ENCODE measurements around the gene B4GALT1.
"Not testable (repeated sequence)": the region's sequence is repeated elsewhere in the genome, so short reads cannot be mapped to it uniquely, and the experiment has no call there.

Gene B4GALT1

GRCh38 chr9:33163433-33164137, 3.6 kb downstream of the B4GALT1 start:
- in situ Hi-C loops (cut with MboI; ENCODE audit: low sequenced_read_pairs) = no loop called here

DNA sequence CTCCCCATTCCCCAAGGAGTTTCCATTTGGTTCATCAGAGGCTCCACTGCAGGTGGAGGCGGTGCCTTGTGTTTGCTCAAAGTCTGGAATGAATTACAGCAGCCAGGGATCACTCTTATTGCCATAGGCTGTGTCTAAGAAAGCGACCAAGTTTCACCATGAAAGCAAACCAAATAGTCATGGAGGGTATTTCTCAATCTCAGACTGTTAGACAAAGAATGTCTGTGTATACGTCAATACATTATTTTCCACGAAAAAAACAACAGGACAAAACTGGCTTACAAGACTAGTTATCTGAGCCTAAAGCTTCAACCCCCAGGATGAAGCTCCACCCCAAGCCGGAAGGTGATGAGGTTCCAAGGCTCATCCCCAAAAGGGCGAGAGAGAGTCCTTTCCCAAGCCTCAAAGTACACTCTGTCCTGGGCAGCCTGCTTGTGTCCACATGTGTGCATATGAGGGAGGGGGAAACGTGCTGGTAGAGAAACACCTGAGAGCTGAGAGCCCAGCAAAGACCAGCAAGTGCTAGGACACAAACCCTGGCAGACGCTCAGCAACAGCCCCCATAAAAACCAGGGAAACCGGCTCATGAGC, 4.3 kb downstream of the B4GALT1 start:
- in situ Hi-C loops (cut with MboI; ENCODE audit: low sequenced_read_pairs) = no loop called here

- in situ Hi-C loops (cut with MboI; ENCODE audit: low sequenced_read_pairs) = no loop called here
Observed at GRCh38 chr9:33161589-33162132, 5.5 kb downstream of the B4GALT1 start.

GRCh38 chr9:33161011-33161588, 6.0 kb downstream of the B4GALT1 start:
- in situ Hi-C loops (cut with MboI; ENCODE audit: low sequenced_read_pairs) = no loop called here

- in situ Hi-C loops (cut with MboI; ENCODE audit: low sequenced_read_pairs) = not testable (repeated sequence)
Observed at GRCh38 chr9:33160446-33160845, 6.7 kb downstream of the B4GALT1 start.

GRCh38 chr9:33159777-33160127, 7.4 kb downstream of the B4GALT1 start:
- in situ Hi-C loops (cut with MboI; ENCODE audit: low sequenced_read_pairs) = no loop called here

- in situ Hi-C loops (cut with MboI; ENCODE audit: low sequenced_read_pairs) = no loop called here
Observed at GRCh38 chr9:33158843-33159776, 8.0 kb downstream of the B4GALT1 start.

DNA sequence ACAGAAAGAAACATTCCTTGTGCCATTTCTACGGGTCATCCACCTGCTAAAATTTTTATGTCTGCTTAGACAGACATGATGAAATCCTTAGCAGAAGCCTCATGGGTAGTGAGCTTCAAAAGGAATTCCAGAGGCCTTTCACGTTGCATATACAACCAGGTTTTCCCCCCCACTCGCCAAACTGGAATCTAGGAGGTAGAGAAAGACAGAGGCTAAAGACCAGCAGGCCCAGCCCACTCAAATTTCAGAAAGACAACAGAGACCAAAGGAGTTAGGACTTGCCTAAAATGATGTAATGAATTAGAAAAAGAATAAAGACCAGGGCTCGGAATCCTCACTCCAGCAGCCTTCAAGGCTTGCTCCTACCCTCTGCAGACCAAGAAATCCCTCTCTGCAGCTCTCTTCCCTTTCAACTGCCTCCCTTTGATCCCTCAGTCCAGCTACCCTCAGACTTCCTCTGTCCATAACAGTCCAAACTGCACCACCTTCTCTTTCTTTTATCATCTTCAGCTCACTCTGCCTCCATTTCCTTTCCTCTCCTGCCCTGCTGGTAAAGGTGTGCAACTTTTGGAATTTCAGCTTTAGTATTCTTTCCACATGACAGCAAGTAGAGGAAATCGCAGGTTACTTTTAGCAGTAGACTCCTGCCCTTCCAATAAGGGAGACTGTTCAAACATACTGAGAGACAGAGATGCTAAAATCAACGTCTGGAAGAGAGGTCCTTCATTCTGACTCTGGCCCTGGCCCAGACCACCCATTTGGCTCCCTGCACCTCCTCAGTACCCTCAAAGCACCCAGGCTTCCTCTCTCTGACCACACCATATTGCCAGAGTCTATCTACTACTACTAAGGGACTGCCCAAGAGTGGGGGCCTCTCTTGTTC, 8.9 kb downstream of the B4GALT1 start:
- in situ Hi-C loops (cut with MboI; ENCODE audit: low sequenced_read_pairs) = no loop called here

DNA sequence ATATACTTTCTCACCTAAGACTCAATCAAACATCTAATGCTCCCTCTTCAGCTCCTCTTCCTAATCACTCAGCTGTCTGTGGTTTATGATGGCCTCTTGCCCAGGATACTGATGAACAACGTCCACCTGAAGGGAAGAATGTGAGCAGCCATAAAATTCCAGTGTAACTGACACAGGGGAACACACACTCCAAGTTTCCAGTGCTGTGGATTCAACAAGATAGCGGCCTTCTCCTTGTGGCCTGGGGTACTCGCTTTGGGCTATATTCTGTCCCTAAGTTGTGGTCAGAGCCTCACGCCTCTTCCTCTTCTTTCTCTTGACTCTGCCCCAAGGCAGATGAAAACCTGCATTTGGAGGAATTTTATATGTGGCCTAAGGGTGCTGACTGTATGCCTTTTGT, 11.7 kb downstream of the B4GALT1 start:
- in situ Hi-C loops (cut with MboI; ENCODE audit: low sequenced_read_pairs) = no loop called here

GRCh38 chr9:33154371-33154770, 12.8 kb downstream of the B4GALT1 start:
- in situ Hi-C loops (cut with MboI; ENCODE audit: low sequenced_read_pairs) = no loop called here

DNA sequence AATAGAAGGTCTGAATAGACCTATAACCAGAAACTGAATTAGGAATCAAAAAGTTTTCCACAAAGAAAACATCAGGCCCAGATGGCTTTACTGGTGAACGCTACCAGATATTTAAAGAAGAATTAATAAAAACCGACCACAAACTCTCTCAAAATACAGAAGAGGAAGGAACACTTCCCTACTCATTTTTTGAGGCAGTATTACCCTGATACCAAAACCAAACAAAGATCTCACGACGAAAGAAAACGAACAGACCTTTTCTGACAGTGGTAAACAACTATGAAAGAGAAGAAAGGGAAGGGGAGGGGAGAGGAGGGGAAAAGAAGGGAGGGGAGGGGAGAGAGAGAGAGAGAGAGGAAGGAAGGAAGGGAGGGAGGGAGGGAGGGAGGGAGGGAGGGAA, 13.5 kb downstream of the B4GALT1 start:
- in situ Hi-C loops (cut with MboI; ENCODE audit: low sequenced_read_pairs) = no loop called here

GRCh38 chr9:33153001-33153400, 14.1 kb downstream of the B4GALT1 start:
- in situ Hi-C loops (cut with MboI; ENCODE audit: low sequenced_read_pairs) = no loop called here

DNA sequence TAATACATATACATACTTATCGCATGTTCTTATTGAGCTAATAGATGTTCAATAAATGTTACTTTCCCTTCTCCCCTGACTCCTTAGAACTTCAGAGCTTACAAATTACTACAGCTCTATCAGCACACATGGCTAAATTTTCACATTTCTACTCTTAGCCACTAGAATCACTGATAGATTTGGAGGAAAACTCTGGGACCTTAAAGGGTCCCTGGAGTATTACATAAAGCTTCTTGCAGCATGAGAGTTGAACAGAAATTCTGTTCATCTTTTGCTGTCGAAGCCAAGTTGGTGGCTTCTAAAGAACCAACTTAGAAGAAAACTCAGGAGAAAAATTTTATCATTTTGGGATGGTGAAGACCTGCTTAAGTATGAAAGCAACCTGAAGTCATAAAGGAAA, 15.5 kb downstream of the B4GALT1 start:
- in situ Hi-C loops (cut with MboI; ENCODE audit: low sequenced_read_pairs) = no loop called here

DNA sequence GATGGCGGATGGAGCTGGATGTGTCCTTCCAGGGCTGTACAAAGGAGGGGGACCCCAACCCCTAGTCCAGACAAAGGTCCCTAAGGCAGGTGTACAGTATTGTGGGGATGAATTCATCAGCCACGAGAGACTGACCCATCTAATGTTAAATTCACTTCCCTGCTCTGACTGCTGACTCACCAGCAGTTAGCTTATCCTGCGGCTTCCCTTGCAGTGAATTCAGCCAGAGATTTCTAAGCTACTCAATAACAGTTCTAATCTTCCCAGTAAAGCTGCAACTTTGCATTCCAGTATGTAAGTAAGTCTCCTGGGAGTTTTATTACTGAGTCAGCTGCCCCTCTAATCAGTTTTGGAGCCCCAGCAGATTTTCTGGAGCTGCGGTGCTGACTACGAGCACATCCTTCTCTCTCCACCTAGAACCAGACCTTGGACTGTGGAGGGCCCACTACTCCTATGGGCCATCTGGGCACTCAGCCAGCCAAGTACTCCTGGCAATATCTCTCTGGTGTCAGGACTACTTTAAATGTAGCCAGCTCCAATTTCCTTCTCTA, 16.1 kb downstream of the B4GALT1 start:
- in situ Hi-C loops (cut with MboI; ENCODE audit: low sequenced_read_pairs) = no loop called here

DNA sequence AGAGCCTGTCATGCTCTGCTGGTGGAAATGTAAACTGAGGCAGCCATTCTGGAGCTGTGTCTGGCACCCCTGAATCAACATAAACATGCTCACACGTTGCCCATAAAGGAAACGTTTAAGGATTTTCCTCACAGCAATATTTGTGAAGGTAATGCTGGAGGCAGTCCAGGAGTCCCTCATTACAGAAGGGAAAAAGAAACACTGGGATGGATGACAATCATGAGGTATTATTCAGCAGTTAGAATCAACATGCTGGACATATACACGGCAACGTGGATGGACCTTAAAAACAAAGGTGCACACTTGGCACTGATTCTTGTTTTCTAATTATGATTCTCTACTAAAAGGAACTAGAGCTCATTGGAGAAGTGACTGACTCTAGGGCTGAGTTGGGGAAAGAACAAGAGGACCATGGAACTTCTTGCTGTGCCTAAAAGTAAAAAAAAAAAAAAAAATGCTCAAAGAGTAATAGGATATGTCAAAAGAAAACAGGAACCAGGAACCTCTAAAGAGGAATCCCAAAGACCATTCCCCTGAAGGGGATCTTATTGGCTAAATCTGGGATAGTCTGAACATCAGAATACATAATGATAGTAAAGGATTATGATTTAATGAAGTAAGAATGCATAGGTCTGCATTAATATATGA, 18.6 kb downstream of the B4GALT1 start:
- in situ Hi-C loops (cut with MboI; ENCODE audit: low sequenced_read_pairs) = no loop called here

DNA sequence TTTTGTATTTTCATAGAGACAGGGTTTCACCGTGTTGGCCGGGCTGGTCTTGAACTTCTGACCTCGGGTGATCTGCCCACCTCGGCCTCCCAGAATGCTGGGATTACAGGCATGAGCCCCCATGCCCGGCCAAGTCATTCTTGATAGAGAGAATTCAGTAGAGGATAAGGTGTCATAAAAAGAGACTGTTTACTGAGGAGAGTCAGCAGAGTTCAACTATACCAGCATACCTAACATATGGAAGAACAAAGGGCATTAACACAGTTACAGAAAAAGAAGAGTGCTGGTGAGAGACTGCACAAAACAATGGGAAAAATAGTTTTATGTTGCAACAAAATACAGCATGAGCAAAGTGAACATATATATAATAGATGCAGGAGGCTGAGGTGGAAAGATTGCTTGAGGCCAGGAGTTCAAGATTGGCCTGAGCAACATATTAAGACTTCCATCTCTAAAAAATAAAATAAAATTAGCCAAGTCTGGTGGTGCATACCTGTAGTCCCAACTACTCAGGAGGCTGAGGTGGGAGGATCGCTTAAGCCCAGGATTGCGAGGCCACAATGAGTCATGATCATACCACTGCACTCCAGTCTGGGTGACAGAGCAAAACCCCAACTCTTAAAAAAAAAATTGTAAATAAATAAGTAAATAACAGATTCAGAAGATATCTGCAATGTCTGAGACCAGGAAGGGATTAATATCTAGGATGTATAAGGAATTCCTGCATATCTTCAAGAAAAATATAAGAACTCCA, 19.5 kb downstream of the B4GALT1 start:
- in situ Hi-C loops (cut with MboI; ENCODE audit: low sequenced_read_pairs) = no loop called here

GRCh38 chr9:33146298-33146697, 20.8 kb downstream of the B4GALT1 start:
- in situ Hi-C loops (cut with MboI; ENCODE audit: low sequenced_read_pairs) = no loop called here

DNA sequence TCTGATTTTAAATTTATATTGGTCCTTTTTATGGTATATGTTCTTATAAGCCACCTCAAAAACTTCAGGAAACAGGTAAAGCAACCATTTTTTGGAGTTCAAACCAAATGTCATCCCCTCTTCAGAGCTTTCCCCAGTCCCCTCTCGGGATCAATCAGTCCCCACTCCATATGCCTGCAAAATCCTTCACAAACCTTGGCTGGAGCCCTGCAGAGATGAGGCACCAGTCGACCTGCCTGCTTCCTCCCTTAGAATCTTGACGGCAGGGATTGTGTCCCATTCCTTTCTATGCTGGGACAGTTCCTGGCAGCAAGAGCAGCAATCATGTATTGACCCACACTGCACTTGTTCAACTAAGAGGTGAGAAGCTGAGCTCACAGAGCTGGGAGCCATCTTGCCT, 22.6 kb downstream of the B4GALT1 start:
- in situ Hi-C loops (cut with MboI; ENCODE audit: low sequenced_read_pairs) = no loop called here

GRCh38 chr9:33143241-33143661, 23.9 kb downstream of the B4GALT1 start:
- in situ Hi-C loops (cut with MboI; ENCODE audit: low sequenced_read_pairs) = no loop called here
